PC-9 (cell line): ENCODE data around the gene MMP15. TPM values are rescaled to one million over a fixed set of nuclear protein-coding genes. Genes with fewer than 3 reads are reported as not detected.

Source experiments
- BruUV-seq: library from RNA; stranded (reverse); fragments of 400-500 nt; replicated peaks from 2 replicates; lab custom pipeline; 2021; lab: Mats Ljungman, UMichigan
- CTCF ChIA-PET: fragments of 300-600 bp; sonication (Branson Sonifier 250); formaldehyde crosslinking; loops from one replicate; lab custom pipeline; 2022; ENCODE audit warnings: antibody characterized with exemption; lab: Charles Lee
- POLR2A ChIA-PET: fragments of 300-600 bp; sonication (Branson Sonifier 250); formaldehyde crosslinking; loops from one replicate; lab custom pipeline; 2022; ENCODE audit warnings: antibody characterized with exemption; ENCODE audit not compliant: unreplicated experiment; lab: Charles Lee
- DNase-seq, 2 experiments: peaks; one replicate each; pipeline versions ENCODE4 v3.0.0 to v3.0.0-alpha.2; 2015 to 2022; ENCODE audit warnings: mixed read lengths in 1 of 2
- H2AFZ ChIP-seq: fragments of 200-600 bp; sonication (generic); 2 replicates; pipeline ENCODE4 v1.8.1; 2017; ENCODE audit warnings: antibody characterized with exemption
- H3F3A ChIP-seq: fragments of 200-600 bp; sonication (generic); 2 replicates; pipeline ENCODE4 v1.8.1; 2017; ENCODE audit warnings: antibody characterized with exemption, mild to moderate bottlenecking, low read depth; ENCODE audit not compliant: insufficient read depth
- H3K27ac ChIP-seq: fragments of 200-600 bp; sonication (generic); 2 replicates; pipeline ENCODE4 v1.6.1; 2016; ENCODE audit warnings: mixed run types
- H3K27me3 ChIP-seq: fragments of 200-600 bp; sonication (generic); 2 replicates; pipeline ENCODE4 v1.6.1; 2016; ENCODE audit warnings: low read depth, mixed run types; ENCODE audit not compliant: insufficient read depth
- H3K36me3 ChIP-seq: fragments of 200-600 bp; sonication (generic); 2 replicates; pipeline ENCODE4 v1.6.1; 2016; ENCODE audit warnings: low read depth, mixed run types
- H3K4me1 ChIP-seq: fragments of 200-600 bp; sonication (generic); replicated peaks from 2 replicates; pipeline ENCODE4 v1.6.1; 2016; ENCODE audit warnings: mixed run types; ENCODE audit not compliant: insufficient read depth
- H3K4me2 ChIP-seq: fragments of 200-600 bp; sonication (generic); 2 replicates; pipeline ENCODE4 v1.6.1; 2017; ENCODE audit warnings: mixed run types
- H3K4me3 ChIP-seq: fragments of 200-600 bp; sonication (generic); 2 replicates; pipeline ENCODE4 v1.6.1; 2016; ENCODE audit warnings: mixed run types
- H3K79me2 ChIP-seq: fragments of 200-600 bp; sonication (generic); 2 replicates; pipeline ENCODE4 v1.6.1; 2017; ENCODE audit warnings: low read depth, mixed run types
- H3K9me2 ChIP-seq: fragments of 200-600 bp; sonication (generic); 2 replicates; pipeline ENCODE4 v1.8.1; 2017; ENCODE audit warnings: mild to moderate bottlenecking; ENCODE audit not compliant: insufficient read depth
- H3K9me3 ChIP-seq: fragments of 200-600 bp; sonication (generic); 2 replicates; pipeline ENCODE4 v1.8.1; 2016; ENCODE audit warnings: low read depth; ENCODE audit not compliant: insufficient read depth
- H4K20me1 ChIP-seq: fragments of 200-600 bp; sonication (generic); 2 replicates; pipeline ENCODE4 v1.8.1; 2017; ENCODE audit not compliant: insufficient read depth
- EZH2 ChIP-seq: fragments of 200-600 bp; sonication (generic); IDR thresholded peaks from 2 replicates; pipeline ENCODE4 v1.8.0; 2017; ENCODE audit warnings: antibody characterized with exemption, low read depth
- intact Hi-C: fragments of 100-400 bp; cut with micrococcal nuclease; formaldehyde crosslinking; loops from one replicate; pipeline ENCODE4 v1.10.0; 2022; ENCODE audit not compliant: unreplicated experiment
- total RNA-seq: library from RNA; stranded (reverse); gene quantifications from 2 replicates; pipeline ENCODE4 v1.2.3, GENCODE V29; 2021
- TF ChIP-seq, protein P1 (sequence below): fragments of 200-600 bp; sonication (generic); conservative IDR thresholded peaks from 2 replicates; pipeline ENCODE4 v1.6.1; 2017; ENCODE audit warnings: mixed run types, antibody characterized with exemption, mild to moderate bottlenecking, moderate library complexity

Gene MMP15
- total RNA-seq, 1 experiment from 2014 or later, result 20.1 TPM

DNA sequence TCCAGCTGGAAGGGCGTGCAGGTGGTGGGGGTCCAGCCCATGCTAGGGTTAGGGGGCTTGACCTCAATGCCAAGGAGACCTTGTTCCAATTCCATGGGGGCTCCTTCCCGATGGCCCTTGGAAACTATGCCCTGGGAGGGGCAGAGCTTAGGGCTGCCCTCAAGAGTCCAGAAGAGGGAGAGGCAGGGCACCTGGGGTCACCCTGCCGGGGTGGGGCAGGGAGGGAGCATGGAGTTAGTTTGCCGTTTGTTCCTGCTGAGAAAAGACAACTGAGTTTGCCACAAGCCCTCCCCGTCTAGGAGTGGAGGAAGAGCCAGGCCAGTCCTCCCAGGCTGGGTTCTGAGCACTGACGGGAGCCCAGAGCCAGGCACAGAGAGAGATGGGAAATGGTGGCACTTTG, 21.4 kb downstream of the MMP15 start:
- H3K9me2 ChIP-seq, result no peaks in the 10 kb centered on the region
- POLR2A ChIA-PET, result no interaction called here

DNA sequence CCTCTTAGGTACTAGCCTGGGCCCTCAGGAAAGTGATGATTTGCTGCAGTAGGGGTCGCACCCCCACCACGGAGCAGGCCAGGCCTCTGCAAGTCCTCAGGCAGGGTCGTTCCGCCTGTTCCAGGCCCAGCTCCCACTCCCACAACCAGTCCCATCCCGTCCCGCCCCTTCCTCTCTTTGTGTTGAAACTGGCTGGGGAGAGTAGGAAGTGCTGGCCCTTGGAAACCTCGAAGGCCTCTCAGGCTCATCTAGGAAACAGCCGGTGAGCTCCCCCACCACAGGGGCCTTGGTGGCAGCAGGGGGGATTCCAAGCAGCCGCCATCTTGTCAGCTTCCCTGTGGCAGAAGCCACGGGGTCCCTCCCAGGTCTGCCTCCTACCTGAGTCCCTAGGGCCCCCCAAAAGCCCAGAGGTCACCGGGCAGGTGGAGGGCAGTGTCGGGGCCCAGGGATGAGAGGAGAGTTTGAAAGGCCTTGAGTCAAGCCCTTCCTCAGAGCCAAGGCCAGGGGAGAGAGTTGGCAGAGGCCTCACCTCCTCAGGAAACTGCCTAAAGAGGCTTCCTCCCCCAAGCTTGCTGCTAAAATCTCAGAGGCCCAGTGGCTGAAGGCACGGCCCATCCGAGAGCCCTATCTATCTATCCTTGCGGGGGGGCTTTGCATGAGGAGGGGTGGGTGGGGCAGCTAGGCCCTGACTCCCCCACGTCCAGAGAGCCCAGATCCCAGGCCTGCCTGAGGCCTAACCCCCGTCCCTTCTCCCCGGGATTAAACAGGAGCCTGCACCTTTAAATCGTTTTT, 22.2 kb downstream of the MMP15 start:
- no peak overlapping the region for H2AFZ ChIP-seq
- no peak for DNase-seq
- no peaks in the 10 kb centered on the region for H3K36me3 ChIP-seq
- TF ChIP-seq EZH2, result no peak
- TF ChIP-seq, protein P1, sequence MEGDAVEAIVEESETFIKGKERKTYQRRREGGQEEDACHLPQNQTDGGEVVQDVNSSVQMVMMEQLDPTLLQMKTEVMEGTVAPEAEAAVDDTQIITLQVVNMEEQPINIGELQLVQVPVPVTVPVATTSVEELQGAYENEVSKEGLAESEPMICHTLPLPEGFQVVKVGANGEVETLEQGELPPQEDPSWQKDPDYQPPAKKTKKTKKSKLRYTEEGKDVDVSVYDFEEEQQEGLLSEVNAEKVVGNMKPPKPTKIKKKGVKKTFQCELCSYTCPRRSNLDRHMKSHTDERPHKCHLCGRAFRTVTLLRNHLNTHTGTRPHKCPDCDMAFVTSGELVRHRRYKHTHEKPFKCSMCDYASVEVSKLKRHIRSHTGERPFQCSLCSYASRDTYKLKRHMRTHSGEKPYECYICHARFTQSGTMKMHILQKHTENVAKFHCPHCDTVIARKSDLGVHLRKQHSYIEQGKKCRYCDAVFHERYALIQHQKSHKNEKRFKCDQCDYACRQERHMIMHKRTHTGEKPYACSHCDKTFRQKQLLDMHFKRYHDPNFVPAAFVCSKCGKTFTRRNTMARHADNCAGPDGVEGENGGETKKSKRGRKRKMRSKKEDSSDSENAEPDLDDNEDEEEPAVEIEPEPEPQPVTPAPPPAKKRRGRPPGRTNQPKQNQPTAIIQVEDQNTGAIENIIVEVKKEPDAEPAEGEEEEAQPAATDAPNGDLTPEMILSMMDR, result no peak
- H4K20me1 ChIP-seq, result no peaks in the 10 kb centered on the region
- ChIA-PET POLR2A (no interaction called here), CTCF (no interaction called here)
- no peaks in the 10 kb centered on the region for H3F3A ChIP-seq
- H3K9me3 ChIP-seq, result no peaks in the 10 kb centered on the region
- H3K27ac ChIP-seq, result no peak overlapping the region
- no peaks in the 10 kb centered on the region for H3K27me3 ChIP-seq
- intact Hi-C loops, result no loop called here
- H3K4me2 ChIP-seq, result no peak overlapping the region
- no peaks in the 10 kb centered on the region for H3K79me2 ChIP-seq
- H3K9me2 ChIP-seq, result no peaks in the 10 kb centered on the region
- BruUV-seq, result no TSS peak
- H3K4me3 ChIP-seq, result no peak overlapping the region
- H3K4me1 ChIP-seq, result no peaks in the 10 kb centered on the region

More for the DNA sequence above, 21.4 kb downstream of the MMP15 start:
- H3K9me3 ChIP-seq, result no peaks in the 10 kb centered on the region
- H3K79me2 ChIP-seq, result no peaks in the 10 kb centered on the region
- TF ChIP-seq EZH2, result no peak
- TF ChIP-seq, protein P1, result no peak
- no TSS peak for BruUV-seq
- intact Hi-C loops, result no loop called here
- CTCF ChIA-PET, result no interaction called here
- no peaks in the 10 kb centered on the region for H3K36me3 ChIP-seq
- H3F3A ChIP-seq, result no peaks in the 10 kb centered on the region
- H3K27ac ChIP-seq, result no peak overlapping the region
- no peaks in the 10 kb centered on the region for H3K27me3 ChIP-seq
- no peak overlapping the region for H3K4me2 ChIP-seq
- no peaks in the 10 kb centered on the region for H3K4me1 ChIP-seq
- no peak overlapping the region for H3K4me3 ChIP-seq
- peak in 1 of 2 experiments; percentile 25 for DNase-seq
- H4K20me1 ChIP-seq, result no peaks in the 10 kb centered on the region
- no peak overlapping the region for H2AFZ ChIP-seq

DNA sequence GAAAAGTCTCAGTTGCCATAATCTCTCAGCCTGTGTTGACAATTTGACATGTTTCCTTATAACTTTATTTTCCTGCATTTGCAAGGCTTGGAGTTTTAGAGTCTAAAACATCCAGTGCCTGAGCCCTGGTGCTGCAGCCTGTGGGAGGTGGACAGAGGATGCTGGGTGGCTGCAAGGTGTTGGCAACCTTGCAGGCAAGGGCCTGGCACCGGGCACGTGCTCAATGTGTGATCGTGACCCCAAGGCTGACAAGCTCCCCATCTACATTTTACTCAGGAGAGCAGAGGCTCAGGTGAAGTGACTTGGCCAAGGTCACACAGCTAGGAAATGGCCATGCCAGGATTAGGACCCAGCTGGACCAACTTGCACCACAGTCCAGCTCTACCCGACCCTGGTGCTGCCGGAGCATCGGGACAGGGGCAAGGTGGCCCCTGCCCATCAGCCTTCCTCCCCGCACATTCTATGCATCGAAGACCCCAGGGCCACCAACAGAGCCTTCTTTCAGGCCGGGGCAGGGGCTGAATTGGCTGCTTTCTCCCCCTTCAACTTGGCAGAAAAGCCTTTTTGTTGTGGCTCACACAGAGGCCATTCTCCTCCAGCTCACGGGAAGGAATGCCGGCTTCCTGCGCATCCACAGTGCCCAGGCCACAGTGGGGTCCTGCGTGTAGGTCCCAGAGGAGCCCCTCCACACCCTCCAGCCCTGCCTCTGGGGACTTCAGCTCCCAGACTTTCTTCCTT, 23.1 kb downstream of the MMP15 start:
- Histone ChIP-seq H3K4me3 (no peak overlapping the region), H3K27me3 (no peaks in the 10 kb centered on the region), H3K79me2 (no peaks in the 10 kb centered on the region), H3K9me3 (no peaks in the 10 kb centered on the region), H3K9me2 (no peaks in the 10 kb centered on the region), H3K4me1 (no peaks in the 10 kb centered on the region), H3F3A (no peaks in the 10 kb centered on the region), H3K27ac (no peak overlapping the region), H3K36me3 (no peaks in the 10 kb centered on the region), H2AFZ (no peak overlapping the region), H3K4me2 (no peak overlapping the region), H4K20me1 (no peaks in the 10 kb centered on the region)
- POLR2A ChIA-PET, result no interaction called here
- DNase-seq, result no peak
- no TSS peak for BruUV-seq
- CTCF ChIA-PET, result no interaction called here
- TF ChIP-seq, protein P1, result no peak
- no peak for TF ChIP-seq EZH2
- intact Hi-C loops, result no loop called here
